HEK293 (cell line): ENCODE measurements around the gene PBXIP1.

Experiments used
- CTCF ChIA-PET: fragments of 350-600 bp; formaldehyde crosslinking; extraction: SDS; loops from one replicate; lab custom pipeline; 2021; ENCODE audit warnings: antibody characterized with exemption; lab: Yijun Ruan, JAX
- POLR2A ChIA-PET: fragments of 300-600 bp; formaldehyde crosslinking; extraction: SDS; loops from one replicate; lab custom pipeline; 2020; ENCODE audit warnings: antibody characterized with exemption, inconsistent platforms; lab: Yijun Ruan, JAX
- H3K27ac ChIP-seq: fragments of 200-500 bp; sonication (Bioruptor generic); 2 replicates; pipeline ENCODE4 v1.5.1; 2014; ENCODE audit warnings: low read depth, low read length, control low read depth, inconsistent platforms; ENCODE audit errors: extremely low read depth
- H3K36me3 ChIP-seq, 2 experiments: fragments of 200-500 bp in 1 of 2; sonication (Bioruptor generic) in 1 of 2; 1 replicate in 1 of 2; 2 replicates in 1 of 2; pipeline ENCODE4 v1.5.1; 2014 to 2017; ENCODE audit warnings: inconsistent platforms in 2 of 2, low read length in 2 of 2; ENCODE audit not compliant: control insufficient read depth in 2 of 2, insufficient read depth in 1 of 2
- H3K4me1 ChIP-seq: fragments of 200-500 bp; sonication (Bioruptor generic); 2 replicates; pipeline ENCODE4 v1.5.1; 2014; ENCODE audit warnings: mild to moderate bottlenecking, low read length, inconsistent platforms; ENCODE audit not compliant: control insufficient read depth, insufficient read depth
- H3K4me3 ChIP-seq: 2 replicates; pipeline ENCODE4 v1.5.1; 2011; ENCODE audit warnings: low read depth, mild to moderate bottlenecking, control low read depth, low read length, moderate library complexity
- H3K9me3 ChIP-seq: fragments of 200-500 bp; sonication (Bioruptor generic); 2 replicates; pipeline ENCODE4 v1.5.1; 2014; ENCODE audit warnings: low read depth, low read length, inconsistent platforms; ENCODE audit not compliant: control insufficient read depth, insufficient read depth
- BCL11B ChIP-seq: fragments of 450-650 bp; formaldehyde crosslinking; IDR thresholded peaks from 2 replicates; pipeline ENCODE4 v1.5.1; 2016; ENCODE audit warnings: low read depth, missing biosample characterization, missing genetic modification characterization
- FEZF1 ChIP-seq: fragments of 450-650 bp; formaldehyde crosslinking; IDR thresholded peaks from 2 replicates; pipeline ENCODE4 v1.5.1; 2016; ENCODE audit warnings: missing biosample characterization, missing genetic modification characterization
- HIC1 ChIP-seq: fragments of 450-650 bp; formaldehyde crosslinking; IDR thresholded peaks from 2 replicates; pipeline ENCODE4 v1.5.1; 2016; ENCODE audit warnings: missing biosample characterization, missing genetic modification characterization
- KLF1 ChIP-seq: fragments of 450-650 bp; formaldehyde crosslinking; IDR thresholded peaks from 2 replicates; pipeline ENCODE4 v1.5.1; 2016; ENCODE audit warnings: missing biosample characterization, missing genetic modification characterization
- MZF1 ChIP-seq: fragments of 450-650 bp; formaldehyde crosslinking; IDR thresholded peaks from 2 replicates; pipeline ENCODE4 v1.5.1; 2017; ENCODE audit warnings: missing biosample characterization, missing genetic modification characterization, borderline replicate concordance
- TCF7L2 ChIP-seq: IDR thresholded peaks from 2 replicates; pipeline ENCODE4 v1.6.1; 2011; ENCODE audit warnings: low read depth, mild to moderate bottlenecking, inconsistent platforms, low read length, moderate library complexity, borderline replicate concordance
- WT1 ChIP-seq: fragments of 450-650 bp; formaldehyde crosslinking; IDR thresholded peaks from 2 replicates; pipeline ENCODE4 v1.5.1; 2016; ENCODE audit warnings: missing biosample characterization, missing genetic modification characterization
- ZBTB17 ChIP-seq: fragments of 450-650 bp; formaldehyde crosslinking; IDR thresholded peaks from 2 replicates; pipeline ENCODE4 v1.5.1; 2016; ENCODE audit warnings: missing biosample characterization, missing genetic modification characterization
- ZNF121 ChIP-seq: fragments of 450-650 bp; formaldehyde crosslinking; IDR thresholded peaks from 2 replicates; pipeline ENCODE4 v1.5.1; 2016; ENCODE audit warnings: missing biosample characterization, missing genetic modification characterization
- ZNF148 ChIP-seq: fragments of 450-650 bp; formaldehyde crosslinking; IDR thresholded peaks from 2 replicates; pipeline ENCODE4 v1.5.0; 2017; ENCODE audit warnings: missing biosample characterization, missing genetic modification characterization, borderline replicate concordance
- ZNF292 ChIP-seq: fragments of 450-650 bp; formaldehyde crosslinking; IDR thresholded peaks from 2 replicates; pipeline ENCODE4 v1.5.1; 2016; ENCODE audit warnings: low read depth, missing biosample characterization, missing genetic modification characterization, borderline replicate concordance
- ZNF335 ChIP-seq: fragments of 450-650 bp; formaldehyde crosslinking; conservative IDR thresholded peaks from 2 replicates; pipeline ENCODE4 v1.5.1; 2016; ENCODE audit warnings: missing biosample characterization, missing genetic modification characterization
- ZNF350 ChIP-seq: fragments of 450-650 bp; formaldehyde crosslinking; IDR thresholded peaks from 2 replicates; pipeline ENCODE4 v1.5.0; 2017; ENCODE audit warnings: missing biosample characterization, mild to moderate bottlenecking, missing genetic modification characterization
- ZNF521 ChIP-seq: fragments of 450-650 bp; formaldehyde crosslinking; IDR thresholded peaks from 2 replicates; pipeline ENCODE4 v1.5.1; 2017; ENCODE audit warnings: missing biosample characterization, mild to moderate bottlenecking, missing genetic modification characterization
- ZNF658 ChIP-seq: fragments of 450-650 bp; formaldehyde crosslinking; IDR thresholded peaks from 2 replicates; pipeline ENCODE4; 2016; ENCODE audit warnings: missing biosample characterization, missing genetic modification characterization
- ZNF777 ChIP-seq: fragments of 450-650 bp; formaldehyde crosslinking; IDR thresholded peaks from 2 replicates; pipeline ENCODE4 v1.5.1; 2017; ENCODE audit warnings: missing biosample characterization, missing genetic modification characterization, borderline replicate concordance
- ZNF785 ChIP-seq: fragments of 450-650 bp; formaldehyde crosslinking; IDR thresholded peaks from 2 replicates; pipeline ENCODE4 v1.5.1; 2016; ENCODE audit warnings: missing biosample characterization, missing genetic modification characterization
- ZNF791 ChIP-seq: fragments of 450-650 bp; formaldehyde crosslinking; IDR thresholded peaks from 2 replicates; pipeline ENCODE4 v1.5.1; 2016; ENCODE audit warnings: missing biosample characterization, missing genetic modification characterization
- ZSCAN23 ChIP-seq: fragments of 450-650 bp; formaldehyde crosslinking; IDR thresholded peaks from 2 replicates; pipeline ENCODE4 v1.5.1; 2016; ENCODE audit warnings: missing biosample characterization, missing genetic modification characterization
- TF ChIP-seq, protein P1 (sequence below): fragments of 450-650 bp; formaldehyde crosslinking; IDR thresholded peaks from 2 replicates; pipeline ENCODE4 v1.5.1; 2016; ENCODE audit warnings: missing biosample characterization, missing genetic modification characterization

Gene PBXIP1

DNA sequence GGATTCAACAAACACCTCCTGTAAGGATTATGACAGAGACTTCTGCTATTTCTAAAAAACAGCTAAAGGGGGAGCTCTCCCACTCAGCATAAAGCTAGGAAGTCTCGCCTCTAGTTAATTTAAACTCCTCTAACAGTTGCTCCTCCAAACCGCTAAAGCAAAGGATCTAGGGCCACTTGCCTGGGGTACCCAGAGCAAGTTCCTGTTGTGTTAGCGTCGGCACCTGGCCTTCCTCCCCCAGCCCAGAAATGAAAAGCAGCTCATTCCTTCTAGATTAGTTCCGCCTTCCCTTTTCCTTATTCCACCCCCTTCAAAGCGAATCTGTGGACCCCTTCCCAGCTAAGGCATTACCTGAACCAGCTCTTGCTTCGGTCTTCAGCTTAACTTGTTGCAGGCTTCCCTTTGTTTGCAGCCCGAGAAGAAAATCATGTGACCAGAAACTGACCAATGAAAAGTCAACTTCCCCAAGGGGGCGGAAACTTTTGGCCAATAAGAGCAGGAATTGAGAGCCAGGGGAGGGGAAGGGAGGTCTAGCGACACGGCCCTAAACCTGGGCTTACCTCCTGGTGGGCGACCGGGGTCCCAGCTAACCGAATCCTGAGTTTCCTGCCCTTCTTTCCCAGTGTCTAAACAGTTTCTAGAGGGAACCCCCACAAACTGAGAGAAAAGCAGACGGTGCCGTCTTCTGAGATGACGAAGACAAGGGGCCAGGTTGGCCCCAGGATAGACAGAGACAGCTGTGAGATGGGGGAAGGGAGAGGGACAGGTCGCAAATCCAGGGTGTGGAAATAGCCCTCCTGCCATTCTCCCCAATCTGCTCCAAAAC lies at the start of gene PBXIP1 (continued):
- TF ChIP-seq WT1 (0 out of 2 replicates have a peak, but pooled peaks have one; percentile 23), ZNF350 (tag by site-specific recombination) (no peak), ZNF658 (tag by site-specific recombination) (no peak), ZNF148 (no peak), MZF1 (tag by site-specific recombination) (no peak), ZNF292 (no peak), TCF7L2 (no peak), ZBTB17 (peak; percentile 92; the same call in 1 of the 2 replicates), ZNF521 (no peak), ZNF785 (no peak), ZSCAN23 (tag by site-specific recombination) (no peak), ZNF121 (tag by site-specific recombination) (no peak), ZNF777 (no peak), FEZF1 (tag by site-specific recombination) (no peak), ZNF791 (tag by site-specific recombination) (no peak)

GRCh38 chr1:155005076-155006011 lies 49.4 kb upstream of the PBXIP1 start:
- Histone ChIP-seq H3K27ac (peak overlapping the region; percentile 87; the same call in 1 of the 2 replicates), H3K9me3 (no peaks in the 10 kb centered on the region), H3K4me1 (peaks cover 6% of the 10 kb centered on the region)
- CTCF ChIA-PET, result interaction anchor here (1.2 to 3.5 kb wide), 3 partner anchors 12 to 80 kb away, joined by 3 to 30 read pairs (median 11); no protein-coding TSS in a partner anchor
- TF ChIP-seq KLF1 (tag by site-specific recombination) (0 out of 2 replicates have a peak, but pooled peaks have one; percentile 10), ZNF335 (tag by site-specific recombination) (no peak), HIC1 (tag by site-specific recombination) (peak; percentile 32; the same call in 1 of the 2 replicates), BCL11B (0 out of 2 replicates have a peak, but pooled peaks have one; percentile 60)
- TF ChIP-seq, protein P1, sequence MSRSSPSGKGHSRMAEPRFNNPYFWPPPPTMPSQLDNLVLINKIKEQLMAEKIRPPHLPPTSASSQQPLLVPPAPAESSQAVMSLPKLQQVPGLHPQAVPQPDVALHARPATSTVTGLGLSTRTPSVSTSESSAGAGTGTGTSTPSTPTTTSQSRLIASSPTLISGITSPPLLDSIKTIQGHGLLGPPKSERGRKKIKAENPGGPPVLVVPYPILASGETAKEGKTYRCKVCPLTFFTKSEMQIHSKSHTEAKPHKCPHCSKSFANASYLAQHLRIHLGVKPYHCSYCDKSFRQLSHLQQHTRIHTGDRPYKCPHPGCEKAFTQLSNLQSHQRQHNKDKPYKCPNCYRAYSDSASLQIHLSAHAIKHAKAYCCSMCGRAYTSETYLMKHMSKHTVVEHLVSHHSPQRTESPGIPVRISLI, result no peak
- TF ChIP-seq, all 188 proteins: peak for 3
- POLR2A ChIA-PET, result interaction anchor here (1.5 to 2.1 kb wide), 2 partner anchors 12 to 22 kb away, joined by 7 to 9 read pairs; partner anchors contain the start of gene FLAD1
- Histone ChIP-seq H3K36me3 (no peaks in the 10 kb centered on the region), H3K4me3 (no peak overlapping the region)
